Measurements from ENCODE around the gene NCAM2.
A peak's percentile ranks its signal among the peaks of the same experiment; 100 is the strongest.

The NCAM2 gene

DNA sequence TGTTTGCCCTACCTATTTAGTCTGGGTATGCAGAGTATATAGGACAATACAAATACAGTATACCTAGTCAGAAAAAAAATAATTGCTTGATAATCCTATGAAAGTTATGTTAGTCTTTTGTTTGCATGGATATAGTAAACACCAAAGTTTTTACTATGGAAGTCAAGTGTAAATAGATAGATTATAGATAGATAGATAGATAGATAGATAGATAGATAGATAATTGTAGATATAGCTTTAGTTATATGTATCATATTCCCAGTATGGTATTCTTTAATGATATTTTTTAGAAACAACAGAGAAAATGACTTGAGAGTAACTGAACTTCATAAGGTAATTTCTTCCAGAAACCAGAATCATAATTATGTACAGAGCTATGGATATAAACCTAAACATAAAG, 158.2 kb downstream of the NCAM2 start:
- DNase-seq = no peak
- intact Hi-C loops (cut with DNase I) = no loop called here

DNA sequence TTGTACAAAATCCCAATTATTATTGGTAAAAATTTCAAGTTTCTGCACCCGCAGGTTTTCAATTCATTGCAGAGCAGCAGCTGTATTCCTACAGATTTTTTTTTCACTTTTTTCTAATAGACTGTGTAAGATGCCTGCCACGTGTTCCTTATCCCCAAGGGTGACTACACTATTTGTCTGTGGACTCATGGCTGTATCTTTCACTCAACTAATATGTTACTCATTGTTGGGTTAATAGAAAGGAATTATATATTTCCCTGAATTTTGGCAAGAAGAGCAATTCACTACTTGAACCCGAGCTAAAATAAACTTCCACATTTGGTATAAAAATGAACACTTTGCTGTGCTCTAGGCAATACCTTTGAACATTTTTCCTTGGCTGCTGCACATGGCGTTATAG, 158.7 kb downstream of the NCAM2 start:
- intact Hi-C loops (cut with DNase I) = no loop called here
- DNase-seq = no peak

DNA sequence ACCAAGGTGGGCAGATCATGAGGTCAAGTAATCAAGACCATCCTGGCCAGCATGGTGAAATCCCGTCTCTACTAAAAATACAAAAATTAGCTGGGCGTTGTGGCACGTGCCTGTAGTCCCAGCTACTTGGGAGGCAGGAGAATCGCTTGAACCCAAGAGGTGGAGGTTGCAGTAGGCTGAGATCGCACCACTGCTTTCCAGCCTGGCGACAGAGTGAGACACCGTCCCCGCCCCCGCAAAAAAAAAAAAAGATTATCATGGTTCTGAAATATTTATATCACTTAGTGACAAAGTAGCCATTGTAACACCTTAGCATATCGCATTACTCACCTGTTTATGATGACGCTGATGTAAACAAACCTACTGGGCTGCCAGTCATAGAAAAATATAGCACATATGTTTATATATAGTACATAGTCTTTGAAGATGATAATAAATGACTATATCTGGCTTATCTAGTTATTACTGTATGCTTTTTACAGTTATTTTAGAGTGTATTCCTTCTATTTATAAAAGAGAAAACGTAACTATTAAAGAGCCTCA, 160.2 kb downstream of the NCAM2 start:
- intact Hi-C loops (cut with DNase I) = no loop called here
- no peak for DNase-seq

DNA sequence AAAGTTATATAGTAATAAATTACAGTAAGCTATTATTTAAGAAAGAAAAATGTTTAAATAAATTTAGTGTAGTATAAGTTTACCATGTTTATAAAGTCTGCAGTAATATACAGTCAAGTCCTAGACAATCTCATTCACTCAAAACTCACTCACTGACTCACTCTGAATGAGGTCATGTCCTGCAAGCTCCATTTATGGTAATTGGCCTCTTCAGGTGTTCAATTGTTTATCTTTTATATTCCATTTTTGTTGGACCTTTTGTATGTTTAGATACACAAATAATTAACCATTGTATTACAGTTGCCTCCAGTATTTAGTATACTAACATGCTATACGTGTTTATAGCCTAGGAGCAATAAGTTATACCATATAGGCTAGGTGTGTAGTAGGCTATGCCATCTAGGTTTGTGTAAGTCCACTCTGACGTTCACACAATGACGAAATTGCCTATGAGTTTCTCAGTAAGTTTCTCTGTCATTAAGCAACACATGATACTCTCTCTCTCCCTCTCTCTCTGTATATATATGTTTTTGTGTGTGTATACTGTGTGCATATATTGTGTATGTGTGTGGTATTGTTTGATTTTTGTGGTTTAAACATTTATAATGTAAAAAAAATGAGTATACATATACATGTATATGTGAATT, 161.2 kb downstream of the NCAM2 start:
- DNase-seq = no peak
- intact Hi-C loops (cut with DNase I) = no loop called here

DNA sequence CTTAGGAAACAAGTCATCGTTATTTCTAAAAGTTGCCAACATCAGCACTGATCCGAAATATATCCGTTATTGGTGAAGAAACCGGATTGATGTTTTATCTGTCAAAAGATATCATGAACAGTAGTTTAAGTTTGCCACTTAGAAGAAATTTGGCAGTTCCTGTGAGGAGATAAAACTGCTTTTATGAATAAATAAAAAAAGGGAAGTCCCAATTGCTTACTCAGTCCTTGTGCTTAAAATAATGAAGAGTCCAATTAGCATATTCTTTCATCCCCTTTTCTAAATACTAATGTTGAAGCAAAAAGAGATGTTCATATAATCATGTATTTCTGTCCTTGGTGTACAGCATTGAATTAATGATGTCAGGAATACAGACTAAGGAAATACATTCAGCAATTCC, 164.6 kb downstream of the NCAM2 start:
- intact Hi-C loops (cut with DNase I) = no loop called here
- DNase-seq = no peak

DNA sequence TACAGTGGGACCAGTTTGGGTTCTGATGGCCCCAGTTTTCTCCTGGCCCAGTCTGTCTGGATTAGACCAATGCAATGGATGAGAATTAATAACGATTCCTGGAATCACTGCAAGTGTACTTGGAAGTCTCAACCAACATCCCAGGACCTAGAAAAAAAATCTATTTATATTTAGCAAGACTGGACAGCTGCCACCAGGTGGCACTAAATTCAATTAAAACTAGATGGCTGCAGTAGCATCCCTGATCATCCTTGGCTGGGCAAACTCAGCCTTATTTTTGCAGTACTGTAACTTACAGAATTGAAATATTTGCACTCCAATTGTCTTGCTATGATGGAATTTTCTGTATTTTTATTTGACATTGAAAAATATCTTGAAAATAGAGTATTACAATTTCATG, 165.7 kb downstream of the NCAM2 start:
- intact Hi-C loops (cut with DNase I) = no loop called here
- DNase-seq = peak in 31 of 42 donors; percentile 9 to 78 (median 42)

DNA sequence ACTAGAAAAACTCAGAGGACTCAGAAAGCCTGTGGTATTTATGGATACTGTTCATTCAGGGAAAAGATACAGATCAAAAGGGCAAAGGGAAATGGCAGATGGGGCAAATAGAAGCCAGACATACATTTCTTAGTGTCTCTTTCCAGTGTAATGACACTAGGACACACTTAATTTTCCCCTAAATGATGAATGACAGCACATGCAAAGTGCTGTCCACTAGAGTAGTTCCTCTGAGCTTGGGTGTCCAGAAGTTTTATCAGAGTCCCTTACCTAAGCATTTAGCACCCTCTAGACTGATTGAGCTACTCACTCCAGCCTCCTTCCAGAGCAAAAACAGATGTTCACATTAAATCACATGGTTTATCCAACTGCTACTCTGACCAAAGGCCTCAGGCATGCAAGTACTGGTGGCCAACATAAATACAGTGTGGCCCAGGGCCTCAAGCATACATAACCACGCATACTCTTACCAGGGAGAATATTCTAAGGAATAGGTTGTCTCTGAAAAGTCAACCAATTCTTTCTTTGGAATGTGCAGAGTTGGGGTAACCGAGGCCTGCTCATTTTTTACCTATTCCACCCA, 166.9 kb downstream of the NCAM2 start:
- no peak for DNase-seq
- intact Hi-C loops (cut with DNase I) = no loop called here

DNA sequence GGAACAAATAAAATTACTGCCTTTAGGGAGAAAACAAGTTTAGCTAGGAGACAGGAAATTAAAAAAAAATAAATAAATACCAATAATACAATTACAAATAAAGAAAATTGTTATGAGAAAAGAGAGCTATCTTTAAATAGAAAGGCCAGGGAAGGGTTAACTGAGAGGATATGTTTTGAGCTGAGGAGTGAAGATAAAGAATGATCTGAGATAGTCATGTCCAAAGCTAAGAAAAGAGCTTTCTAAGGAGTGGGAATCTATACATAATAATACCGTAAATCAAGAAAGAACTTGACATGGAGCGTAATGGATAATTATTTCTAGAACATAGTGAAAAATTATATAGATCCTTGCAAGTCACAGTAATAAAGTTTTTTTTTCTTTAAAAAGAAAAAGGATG, 176.5 kb downstream of the NCAM2 start:
- no peak for DNase-seq
- intact Hi-C loops (cut with DNase I) = no loop called here

DNA sequence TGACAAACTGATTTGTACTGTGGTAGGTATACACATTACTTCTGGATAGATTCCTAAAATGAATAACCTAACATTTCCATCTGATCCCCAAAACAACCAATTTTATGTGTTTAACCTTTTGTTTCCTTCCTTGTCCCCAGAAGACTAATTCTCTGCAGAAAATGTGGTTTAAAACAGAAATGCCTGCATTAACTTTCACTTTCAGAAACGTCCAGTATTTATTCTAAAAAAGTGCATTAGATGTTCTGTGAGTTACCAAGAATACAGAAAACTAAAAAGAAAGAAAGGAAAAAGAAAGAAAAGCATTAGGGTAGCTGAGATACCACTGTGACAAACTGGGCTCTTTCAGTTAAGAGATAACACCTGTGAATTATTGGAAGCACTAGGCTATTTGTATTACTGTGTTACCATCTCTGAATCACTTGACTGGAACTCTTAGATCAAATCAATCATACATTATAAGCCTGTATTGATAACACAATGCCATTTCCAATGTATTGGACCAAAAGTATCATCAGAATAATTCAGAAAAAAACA, 177.7 kb downstream of the NCAM2 start:
- intact Hi-C loops (cut with DNase I) = no loop called here

DNA sequence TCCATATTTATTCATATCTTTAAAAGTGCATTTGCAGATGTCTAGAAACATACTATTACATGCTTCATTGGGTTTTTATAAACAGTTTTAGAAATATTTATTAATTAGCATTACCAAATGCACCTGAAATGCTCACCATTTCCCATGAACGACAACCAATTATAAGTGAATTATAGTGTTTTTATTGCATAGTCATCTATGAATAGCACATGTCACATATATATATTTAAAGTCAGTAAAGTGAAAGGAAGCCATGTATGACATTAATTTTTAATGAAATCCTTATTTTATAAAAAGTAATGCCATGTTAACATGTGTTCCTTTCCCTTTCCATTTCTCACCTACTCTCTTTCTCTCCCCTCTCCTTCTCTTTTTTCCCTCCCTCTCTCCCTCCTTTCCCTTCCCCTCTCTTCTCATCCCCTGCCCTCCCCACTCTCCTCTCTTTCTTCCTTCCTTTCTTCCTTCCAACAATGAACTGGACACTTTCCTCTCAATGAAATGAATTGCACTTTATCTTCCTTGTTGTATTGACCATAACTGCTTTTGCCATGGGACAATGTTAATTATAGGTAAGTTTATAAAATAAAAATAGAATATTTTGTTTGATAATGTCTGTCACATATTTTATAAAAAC, 179.3 kb downstream of the NCAM2 start:
- no peak for DNase-seq
- intact Hi-C loops (cut with DNase I) = no loop called here

More for the DNA sequence above, 177.7 kb downstream of the NCAM2 start:
- no peak for DNase-seq

DNA sequence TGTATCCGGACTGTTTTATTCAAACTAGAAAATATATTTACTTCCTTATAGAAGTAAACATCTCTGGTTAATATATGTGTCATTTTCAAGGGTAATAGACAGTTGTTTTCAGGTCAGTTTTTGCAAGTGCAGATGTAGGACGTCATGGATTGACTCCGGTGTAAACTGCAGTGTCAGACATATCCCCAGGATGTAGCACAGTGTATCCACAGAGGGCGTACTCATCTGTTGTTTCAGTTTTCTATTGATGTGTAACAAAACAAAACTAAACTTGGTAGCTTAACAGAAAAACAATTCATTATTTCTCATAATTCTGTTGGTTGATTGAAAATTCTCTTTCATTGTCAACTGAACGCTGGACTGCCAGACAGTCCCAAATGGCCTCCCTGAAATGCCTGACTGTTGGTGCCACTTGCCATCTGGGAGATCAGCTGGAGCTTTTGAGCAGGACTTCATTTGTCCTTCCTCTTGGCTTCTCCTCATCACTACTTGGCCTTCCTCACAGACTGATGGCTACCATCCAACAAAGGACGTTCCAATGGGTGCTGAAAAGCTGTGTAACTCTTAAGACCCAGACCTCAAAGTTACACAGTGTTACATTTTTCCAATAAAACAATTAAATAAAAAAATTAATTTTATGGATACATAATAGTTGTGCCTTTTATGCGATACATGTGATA, 181.6 kb downstream of the NCAM2 start:
- intact Hi-C loops (cut with DNase I) = no loop called here
- DNase-seq = peak in 2 of 42 donors; percentile 21 to 48

DNA sequence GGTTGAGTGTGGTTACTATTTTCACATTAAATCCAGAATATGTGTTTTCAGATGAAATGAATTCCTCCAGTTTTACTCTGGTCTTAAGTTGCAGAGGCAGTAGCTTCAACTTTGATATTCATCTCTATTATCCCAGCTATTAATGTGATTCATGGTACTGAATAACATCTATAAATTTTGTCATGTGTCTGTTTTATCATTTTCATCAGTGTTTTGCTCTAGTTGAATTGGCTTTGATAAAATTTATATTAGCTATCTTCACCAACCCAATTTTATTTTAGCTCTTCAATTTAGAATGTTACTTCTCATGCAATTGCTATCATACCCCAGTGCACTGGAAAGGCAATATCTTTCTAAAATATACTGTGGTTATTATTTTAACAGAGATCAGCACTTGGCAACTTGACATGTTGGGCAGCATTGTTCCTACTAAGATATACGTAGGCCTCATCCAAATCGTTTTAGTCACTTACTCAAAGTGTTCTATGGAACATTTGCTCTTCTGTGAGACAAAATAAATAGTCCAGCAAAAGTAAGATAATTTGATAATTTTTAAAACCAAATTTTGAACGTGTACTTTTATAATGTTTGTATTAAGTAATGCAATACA, 184.3 kb downstream of the NCAM2 start:
- DNase-seq = no peak
- intact Hi-C loops (cut with DNase I) = no loop called here

DNA sequence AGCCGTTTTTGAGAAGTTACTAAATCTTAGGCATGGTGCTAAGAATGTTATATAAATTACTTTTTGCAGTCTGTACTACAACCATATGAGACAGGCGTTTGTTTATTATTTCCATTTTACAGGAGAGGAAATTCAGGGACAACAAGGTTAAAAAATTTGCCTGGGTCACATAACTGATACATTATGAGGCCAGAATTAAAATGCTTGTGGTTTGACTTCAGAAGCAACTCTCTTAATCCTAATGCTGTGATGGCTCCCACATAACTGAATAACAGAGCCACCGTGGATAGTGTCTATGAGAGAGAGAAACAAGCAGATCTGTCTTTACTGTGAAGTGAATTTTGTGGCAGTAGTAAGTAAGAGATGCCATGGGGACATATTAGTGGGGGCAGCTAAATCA, 184.9 kb downstream of the NCAM2 start:
- intact Hi-C loops (cut with DNase I) = no loop called here

DNA sequence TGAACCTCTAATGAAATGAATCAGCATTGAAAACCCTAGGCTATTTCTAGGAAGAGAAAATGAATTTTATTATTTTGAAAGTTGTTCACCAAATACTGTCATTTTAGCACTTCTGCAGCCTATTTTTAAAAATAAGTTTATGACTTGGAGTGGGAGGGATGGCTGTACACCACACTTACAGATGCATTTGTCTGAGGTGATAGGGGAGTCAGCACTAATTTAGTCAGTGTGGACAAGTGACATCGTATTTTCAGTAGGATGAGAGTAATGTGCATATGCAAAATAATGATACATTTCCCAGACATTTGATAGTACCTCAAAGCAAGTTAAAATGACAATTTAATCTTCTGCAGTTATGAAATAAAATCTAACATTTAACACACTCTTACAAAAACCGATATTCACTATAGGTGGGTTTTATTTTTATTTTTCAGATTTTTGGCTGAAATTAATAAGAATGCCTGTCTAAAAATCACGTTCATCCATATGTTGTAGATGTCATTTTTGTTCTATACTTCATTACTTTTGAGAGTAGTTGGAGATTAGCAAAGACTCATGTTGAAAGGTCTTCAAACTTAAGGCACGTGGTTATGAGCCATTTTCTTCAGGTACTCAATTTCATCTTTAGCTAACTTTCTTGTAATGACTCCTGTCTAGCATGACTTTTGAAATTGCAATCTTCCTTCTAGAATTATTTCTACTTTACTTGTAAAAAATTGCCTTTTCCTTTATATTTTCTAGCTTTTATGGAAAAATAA, 186.7 kb downstream of the NCAM2 start:
- DNase-seq = no peak

More for the DNA sequence above, 184.9 kb downstream of the NCAM2 start:
- no peak for DNase-seq

DNA sequence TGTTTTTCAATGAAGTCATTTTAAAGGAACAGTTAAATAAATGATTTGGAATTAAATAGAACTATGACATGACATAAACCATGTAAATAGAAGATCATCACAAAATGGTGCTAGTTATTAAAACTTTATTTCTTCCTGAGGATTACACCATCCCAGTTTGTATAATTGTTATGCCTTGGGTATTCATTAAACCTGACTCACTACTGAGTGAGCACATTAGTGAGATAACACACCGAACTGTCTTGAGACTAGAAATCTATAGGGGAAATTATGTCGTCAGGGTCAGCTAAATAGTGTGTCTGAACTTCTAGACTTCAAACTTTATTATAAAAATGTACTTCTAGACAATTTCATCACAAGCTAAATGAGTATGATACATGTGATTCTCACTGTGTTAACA, 189.4 kb downstream of the NCAM2 start:
- intact Hi-C loops (cut with DNase I) = no loop called here

More for the DNA sequence above, 186.7 kb downstream of the NCAM2 start:
- intact Hi-C loops (cut with DNase I) = no loop called here

DNA sequence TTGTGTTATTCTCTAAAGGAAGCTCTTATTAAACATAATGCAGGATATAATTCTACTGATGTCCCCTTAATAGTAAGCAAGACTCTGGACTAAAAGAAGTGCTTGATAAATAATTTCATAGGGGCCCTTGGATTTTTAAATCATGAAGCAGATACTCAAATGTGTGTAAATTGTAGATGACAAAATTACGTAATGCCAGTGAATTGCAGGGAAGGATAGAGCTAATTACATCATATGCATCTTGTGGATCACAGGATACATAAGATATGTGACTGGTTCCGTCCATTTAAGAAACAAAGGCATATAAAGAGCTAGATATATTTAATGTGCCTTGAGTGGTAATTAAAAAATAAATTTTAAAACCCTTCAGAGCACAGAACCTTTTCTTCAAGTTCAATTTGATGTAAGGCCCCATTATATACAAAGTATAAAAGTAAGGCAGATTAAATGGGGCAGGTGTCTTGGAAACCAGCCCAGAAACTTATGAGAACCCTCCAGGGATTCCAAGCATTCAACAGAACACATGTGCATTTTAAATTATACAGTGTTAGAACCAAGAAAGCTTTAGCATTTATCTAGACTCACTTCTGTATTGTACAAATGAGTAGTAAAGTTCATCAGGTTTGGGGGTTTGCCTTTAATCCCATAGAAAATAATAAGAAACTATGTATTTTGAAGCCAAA, 190.4 kb downstream of the NCAM2 start:
- intact Hi-C loops (cut with DNase I) = no loop called here
- DNase-seq = no peak

More for the DNA sequence above, 189.4 kb downstream of the NCAM2 start:
- no peak for DNase-seq

DNA sequence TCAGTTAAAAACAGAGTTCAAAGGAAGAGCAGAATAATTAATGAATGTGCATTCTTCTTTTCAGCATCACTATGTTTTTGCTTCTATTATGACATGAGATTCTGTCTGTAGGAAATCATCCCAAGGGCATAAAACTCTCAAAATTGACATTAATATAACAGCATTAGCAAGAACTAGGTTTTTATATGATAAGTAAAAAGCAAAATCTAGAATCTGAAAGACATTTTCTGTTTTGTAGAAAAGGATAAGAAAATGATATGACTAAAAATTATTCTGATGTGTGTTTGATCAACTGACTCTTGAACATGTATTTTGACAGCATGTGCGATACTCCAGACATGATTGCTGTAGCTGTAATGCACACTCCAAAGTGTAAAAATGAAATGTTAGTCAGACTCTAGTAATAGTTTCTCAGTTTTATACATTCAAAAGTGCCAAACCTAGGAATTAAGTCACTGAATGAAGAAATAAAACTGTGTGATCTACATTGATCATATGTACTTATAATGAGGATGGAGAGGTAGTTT, 197.3 kb downstream of the NCAM2 start:
- no peak for DNase-seq

DNA sequence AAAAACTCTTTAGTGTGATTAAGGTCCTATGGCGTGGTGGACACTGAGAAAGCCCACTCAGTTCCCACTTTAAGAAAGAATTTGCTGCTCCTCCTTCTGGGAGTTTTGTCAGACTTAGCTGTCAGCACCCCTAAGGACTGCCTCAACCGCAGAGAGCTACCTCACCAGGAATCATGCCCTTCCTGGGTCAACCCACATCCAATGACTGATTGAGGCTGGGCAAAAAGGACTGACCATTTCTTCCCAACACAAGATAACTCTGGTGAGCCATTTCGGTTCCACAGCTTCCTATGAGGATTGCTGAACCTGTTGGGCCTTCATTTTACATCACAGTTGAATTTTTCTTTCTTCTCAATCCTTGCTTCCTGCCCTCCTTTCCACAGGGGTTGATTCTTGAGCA, 197.9 kb downstream of the NCAM2 start:
- intact Hi-C loops (cut with DNase I) = no loop called here
- DNase-seq = no peak

More for the DNA sequence above, 197.3 kb downstream of the NCAM2 start:
- intact Hi-C loops (cut with DNase I) = no loop called here

All from head of caudate nucleus (tissue), 42 donors.